Amniotic stem cell (primary cell): Measurements from ENCODE around the gene BUD31.
A peak's percentile ranks its signal among the peaks of the same experiment; 100 is the strongest.

Source experiments
- DNase-seq: peaks from one replicate; lab custom pipeline; 2025; lab: John Stamatoyannopoulos, UW

Gene BUD31

DNA sequence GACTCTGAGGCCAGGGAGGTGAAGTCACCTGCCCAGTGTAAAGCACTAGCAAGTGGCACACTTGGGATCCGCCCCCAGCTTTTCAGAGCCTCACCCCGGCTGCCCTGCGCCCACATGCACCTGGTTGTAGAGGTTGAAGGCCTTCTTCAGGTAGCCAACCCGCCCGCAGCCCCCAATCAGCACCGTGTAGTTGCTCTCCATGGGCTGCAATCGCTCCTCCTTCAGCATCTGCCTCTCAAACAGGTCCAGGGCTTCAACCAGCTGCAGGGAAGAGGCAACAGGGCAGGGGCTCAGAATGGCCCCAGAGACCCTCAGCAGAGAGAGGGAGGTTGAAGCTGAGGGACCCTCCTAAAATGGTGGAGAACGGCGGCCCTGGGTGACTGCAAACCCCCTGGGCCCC, 24.4 kb downstream of the BUD31 start:
- DNase-seq: no peak

- DNase-seq: no peak
These were observed 29.3 kb downstream of the BUD31 start for GRCh38 chr7:99437946-99438572.

GRCh38 chr7:99438573-99439480, 30.1 kb downstream of the BUD31 start, which contains the start of the genes CPSF4 and PTCD1:
TSS of gene CPSF4 (plus strand) at chr7:99438943. CDS start at chr7:99439083, 140 bp downstream.
TSS of gene PTCD1 (minus strand) at chr7:99438798. CDS start at chr7:99435242, 3,556 bp downstream.
- peak; percentile 94 for DNase-seq

DNA sequence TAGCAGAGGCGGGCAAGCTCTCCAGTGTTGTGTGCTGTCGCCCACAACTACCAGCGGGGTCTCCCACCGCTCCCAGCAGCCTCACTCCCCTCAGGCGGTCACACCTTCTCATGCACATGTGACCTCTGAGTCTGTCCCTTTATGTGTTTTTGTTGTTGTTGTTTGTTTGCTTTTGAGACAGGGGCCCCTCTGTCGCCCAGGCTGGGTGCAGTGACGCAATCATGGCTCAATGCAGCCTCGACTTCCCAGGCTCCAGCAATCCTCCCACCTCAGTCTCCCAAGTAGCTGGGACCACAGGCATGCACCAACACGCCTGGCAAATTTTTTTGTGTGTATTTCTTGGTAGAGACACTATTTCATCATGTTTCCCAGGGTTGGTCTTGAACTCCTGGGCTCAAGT, 31.4 kb downstream of the BUD31 start:
- DNase-seq: no peak

DNA sequence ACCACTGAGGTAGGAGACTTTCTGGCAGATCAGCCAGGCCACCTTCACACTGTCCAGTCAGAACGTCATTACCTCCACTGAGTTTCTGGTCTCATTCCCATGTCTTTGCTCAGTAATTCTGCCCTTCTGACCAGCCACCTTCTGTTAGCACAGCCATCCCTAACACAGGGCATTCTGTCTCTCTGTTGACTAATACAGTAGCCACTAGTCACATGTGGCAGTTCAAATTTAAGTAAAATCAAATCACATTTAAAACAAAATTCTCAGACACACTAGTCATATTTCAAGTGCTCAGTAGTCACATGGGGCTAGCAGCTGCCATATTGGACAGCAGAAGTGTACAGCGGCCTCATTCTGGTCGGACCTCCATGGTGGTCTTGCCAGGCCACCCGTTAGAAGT, 37.3 kb downstream of the BUD31 start:
- no peak for DNase-seq

DNA sequence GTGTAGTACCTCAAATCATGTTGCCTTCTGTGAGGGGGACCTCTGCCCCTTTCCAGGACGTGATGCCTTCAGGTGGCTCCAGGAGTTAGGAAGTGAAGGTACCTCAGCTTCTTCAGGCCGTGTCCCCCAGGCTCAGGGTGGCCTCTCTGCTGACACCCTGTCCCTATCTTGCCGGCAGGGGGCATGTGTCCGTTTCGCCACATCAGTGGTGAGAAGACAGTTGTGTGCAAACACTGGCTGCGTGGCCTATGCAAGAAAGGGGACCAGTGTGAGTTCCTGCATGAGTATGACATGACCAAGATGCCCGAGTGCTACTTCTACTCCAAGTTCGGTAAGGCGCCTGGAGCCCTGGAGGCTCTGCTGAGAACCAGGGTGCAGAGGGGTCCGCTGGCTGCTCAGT, 39.2 kb downstream of the BUD31 start:
- DNase-seq: no peak

GRCh38 chr7:99448855-99449254, 40.1 kb downstream of the BUD31 start:
- DNase-seq: no peak

- DNase-seq: no peak
These were observed 40.6 kb downstream of the BUD31 start for GRCh38 chr7:99449326-99449725.

- no peak for DNase-seq
These were observed 43.2 kb downstream of the BUD31 start for GRCh38 chr7:99451936-99452335.

DNA sequence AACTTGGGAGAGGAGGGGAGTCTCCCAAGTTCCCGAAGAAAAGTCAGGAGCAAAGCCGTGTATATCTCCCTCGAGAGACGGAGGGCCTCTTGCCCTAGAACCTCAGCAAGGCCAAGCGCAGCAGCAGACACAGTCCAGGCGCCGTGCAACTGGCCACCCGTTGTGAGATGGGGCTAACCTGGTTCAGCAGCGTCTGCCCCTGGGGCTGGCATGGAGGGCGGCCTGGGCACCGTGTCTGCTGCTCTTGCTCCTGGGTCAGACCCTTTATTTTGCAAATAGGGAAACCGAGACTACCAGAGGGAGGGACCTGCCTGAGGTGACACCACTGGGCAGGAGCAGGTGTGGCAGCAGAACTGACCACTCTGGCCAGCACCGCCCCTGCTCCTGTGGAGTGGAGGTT, 43.8 kb downstream of the BUD31 start:
- no peak for DNase-seq

- DNase-seq: no peak
These were observed 44.3 kb downstream of the BUD31 start for GRCh38 chr7:99453105-99453504.

- DNase-seq: no peak
These were observed 47.1 kb downstream of the BUD31 start for GRCh38 chr7:99455874-99456273.

DNA sequence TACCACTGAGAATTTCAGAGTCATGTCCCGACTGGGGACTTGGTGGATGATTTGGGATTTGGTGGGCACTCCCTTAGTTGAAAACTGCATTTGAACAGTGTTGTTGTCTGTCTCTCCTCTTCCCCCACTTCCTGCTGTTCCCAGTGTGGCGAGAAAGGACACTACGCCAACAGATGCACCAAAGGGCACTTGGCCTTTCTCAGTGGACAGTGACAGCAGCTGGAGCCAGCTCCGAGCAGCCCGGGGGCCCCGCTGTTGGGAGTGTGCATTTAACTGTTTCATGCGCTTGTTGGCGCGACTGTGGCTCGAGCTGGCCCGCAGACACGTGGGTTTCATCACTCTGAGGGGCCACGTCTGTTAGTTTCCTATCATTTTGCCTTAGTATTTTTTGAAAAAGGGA, 47.5 kb downstream of the BUD31 start:
- DNase-seq: no peak

DNA sequence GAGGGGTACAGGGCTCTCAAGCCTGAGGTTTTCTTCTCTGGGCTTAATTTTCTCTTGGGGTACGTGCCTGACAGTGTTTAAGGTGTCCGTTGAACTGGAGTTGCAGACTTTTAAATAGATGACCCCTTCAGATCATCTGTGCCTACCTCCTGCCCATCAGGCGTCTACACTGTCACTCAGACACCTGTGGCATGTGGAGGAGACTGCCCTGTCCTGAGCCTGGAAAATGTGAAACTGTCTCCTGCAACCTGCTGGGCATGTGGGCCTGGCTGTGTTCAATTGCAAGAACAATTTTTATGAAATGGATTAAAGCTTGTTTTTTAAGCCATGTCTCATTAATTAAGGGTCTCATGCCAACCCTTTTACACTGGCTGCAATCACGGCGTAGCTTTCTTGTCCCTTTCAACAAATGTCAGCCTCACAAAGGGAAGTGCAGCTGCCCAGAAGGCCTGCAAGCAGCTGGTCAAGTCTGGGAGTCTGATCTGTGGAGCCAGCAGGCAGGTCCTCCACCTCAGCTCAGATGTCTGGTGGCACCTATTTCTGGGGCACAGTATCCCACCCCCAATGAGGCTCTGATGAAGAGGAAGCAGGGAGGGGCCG, 48.4 kb downstream of the BUD31 start:
- no peak for DNase-seq

- DNase-seq: no peak
These were observed 49.1 kb downstream of the BUD31 start for GRCh38 chr7:99457650-99458493.

DNA sequence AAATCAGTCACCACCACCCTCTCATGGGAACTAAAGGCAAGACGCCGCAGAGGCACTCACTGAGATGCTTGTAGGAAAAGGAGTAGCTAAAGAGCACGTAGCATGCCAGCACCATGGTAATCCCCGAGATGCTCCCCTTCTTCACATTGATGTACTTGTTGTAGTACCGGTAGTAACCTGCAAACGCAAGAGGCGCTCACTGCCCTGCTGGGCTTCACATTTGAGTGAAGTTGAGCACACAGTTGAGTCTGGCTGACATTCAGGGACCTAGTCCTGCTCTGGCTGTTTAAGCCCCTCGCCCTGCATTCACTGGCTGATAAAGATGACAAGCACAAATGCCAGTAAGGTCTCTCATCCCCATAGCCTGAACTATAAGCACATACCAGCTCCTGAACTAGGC, 50.3 kb downstream of the BUD31 start:
- no peak for DNase-seq

- no peak for DNase-seq
These were observed 51.9 kb downstream of the BUD31 start for GRCh38 chr7:99460651-99461050.

- no peak for DNase-seq
These were observed 52.5 kb downstream of the BUD31 start for GRCh38 chr7:99461221-99461620.

DNA sequence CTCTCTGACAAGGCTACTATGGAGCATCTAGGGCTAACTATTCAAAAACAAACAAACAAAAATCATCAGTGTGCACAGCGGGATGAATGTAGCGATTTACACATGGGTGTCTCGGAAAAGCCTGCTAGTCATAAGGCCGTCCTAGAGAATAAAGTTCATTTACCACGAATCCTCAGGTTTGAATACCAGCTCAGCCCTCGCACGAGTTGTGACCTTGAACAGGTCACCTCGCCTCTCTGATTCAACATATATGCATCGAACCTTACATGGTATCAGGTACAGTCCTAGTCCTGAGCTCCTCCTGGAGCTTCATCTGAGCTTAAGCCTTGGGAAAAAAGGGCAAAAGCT, 56.6 kb downstream of the BUD31 start:
- DNase-seq: no peak

DNA sequence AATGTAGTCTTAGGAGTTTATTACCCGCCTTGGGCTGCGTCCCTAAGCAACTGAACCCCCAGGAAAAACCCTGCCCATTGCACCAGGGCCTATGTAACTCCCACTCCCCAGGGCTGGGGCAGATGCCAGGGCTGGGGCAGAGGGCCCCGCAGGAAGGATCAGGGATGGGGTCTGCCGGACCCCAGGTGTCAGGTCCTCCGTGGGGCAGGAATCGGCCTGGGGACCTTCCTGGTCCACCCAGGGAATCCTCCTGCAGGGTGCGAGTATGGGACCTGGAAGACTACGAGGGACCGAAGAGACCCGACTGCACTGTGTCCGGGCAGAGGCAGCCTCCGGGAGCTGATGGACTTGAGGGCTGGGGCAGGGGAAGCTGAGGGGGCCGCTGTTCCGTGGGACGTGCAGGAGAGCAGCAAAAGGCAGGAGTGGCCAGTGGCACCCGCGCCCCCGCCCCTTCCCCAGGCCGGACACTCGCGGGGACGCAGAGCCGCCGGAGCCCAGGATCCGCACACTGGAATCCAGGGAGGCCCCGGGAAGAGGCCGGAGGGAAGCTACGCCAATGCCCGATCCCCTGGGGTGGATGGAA, 59.7 kb downstream of the BUD31 start:
- no peak for DNase-seq
